Stimulated activated naive CD8-positive, alpha-beta T cell treated with anti-CD3 and anti-CD28 coated beads, Interleukin-15, Interleukin-2, amounts not matched to agents 100 U/mL and 50 U/mL, for 24 hours (primary cell): ENCODE data around the gene PRKACG.
"Not testable (repeated sequence)": the region's sequence is repeated elsewhere in the genome, so short reads cannot be mapped to it uniquely, and the experiment has no call there.

Experiments
- ATAC-seq: fragments of 150-1000 bp; cut with Tn5 transposase; one replicate; pipeline ENCODE4 v1.10.0; 2021
- DNase-seq: peaks from one replicate; pipeline ENCODE4 v3.0.0; 2021

Gene PRKACG

DNA sequence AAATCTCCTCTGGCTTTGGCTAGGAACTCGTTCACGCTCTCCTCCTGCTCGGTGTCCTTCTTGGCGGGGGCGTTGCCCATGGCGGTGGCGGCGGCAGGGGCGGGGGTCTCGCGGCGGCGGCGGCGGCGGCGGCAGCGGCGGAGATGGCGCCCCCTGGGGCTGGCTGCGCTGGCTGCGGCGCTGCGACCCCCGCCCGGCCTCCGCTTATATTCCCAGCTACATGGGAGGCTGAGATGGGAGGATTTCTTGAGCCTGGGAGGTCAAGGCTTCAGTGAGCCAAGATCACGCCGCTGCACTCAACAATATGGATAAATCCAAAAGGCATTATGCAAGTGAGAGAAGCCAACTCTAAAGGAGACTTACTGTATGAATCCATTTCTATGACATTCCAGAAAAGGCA is at the start of gene PRKACG:
Gene PRKACG (minus strand): TSS at position 101 of the 400 bp plus-strand sequence. CDS start 21 bp downstream, at position 80.
- no peak for ATAC-seq
- no peak for DNase-seq

DNA sequence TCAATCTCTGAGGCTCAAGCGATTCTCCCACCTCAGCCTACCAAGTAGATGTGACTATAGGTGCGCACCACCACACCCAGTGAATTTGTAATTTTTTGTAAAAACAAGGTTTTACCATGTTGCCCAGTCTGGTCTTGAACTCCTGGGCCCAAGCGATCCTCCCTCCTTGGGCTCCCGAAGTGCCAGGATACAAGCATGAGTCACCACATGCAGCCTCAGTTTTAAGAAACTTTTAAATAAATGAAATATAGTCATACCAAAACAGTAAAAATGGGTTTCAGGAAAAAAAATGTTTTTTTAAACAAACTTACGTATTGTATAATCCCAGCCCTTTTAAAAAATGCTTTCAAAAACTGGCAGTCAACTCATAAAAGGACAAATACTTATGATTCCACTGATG is 48.3 kb upstream of the PRKACG start:
- DNase-seq (no peak), ATAC-seq (no peak)

DNA sequence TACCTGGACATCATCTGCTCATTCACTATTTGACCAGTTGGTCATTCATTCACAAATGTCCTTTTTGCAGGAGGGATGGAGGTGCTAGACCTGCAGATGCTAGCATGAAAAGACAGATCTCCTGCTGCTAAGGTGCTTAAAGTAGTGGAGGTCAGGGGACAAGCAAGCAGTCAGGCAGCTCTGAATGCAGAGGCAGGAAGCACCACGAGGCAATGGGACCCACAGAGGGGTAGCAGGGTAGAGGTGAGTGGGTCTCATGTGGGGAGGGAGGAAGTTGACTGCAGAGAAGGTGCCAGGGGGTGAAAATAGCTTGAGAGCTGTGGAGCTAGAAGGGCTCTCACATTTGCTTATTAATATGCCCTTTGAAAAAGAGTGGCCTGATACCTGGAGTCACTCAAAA is 46.9 kb upstream of the PRKACG start:
- DNase-seq (no peak), ATAC-seq (no peak)

DNA sequence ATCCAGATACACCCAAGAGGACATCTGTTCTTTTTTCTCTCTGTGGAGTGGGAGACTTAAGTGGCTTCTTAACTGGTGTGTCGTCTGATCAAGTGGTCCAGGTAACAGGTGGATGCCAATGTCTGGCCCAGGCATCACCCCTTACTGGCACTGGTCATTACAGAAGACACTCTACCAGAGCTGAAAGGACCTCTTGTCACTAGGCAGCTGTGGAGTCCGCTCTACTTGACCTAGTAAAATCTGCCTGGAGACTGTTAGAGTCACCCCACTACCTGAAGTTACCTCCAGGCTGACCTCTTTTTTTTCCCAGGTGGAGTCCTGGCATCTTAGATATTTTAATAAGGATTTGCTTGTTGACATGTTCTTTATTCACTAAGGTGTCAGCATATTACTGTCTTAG is 44.2 kb upstream of the PRKACG start:
- no peak for DNase-seq
- no peak for ATAC-seq

DNA sequence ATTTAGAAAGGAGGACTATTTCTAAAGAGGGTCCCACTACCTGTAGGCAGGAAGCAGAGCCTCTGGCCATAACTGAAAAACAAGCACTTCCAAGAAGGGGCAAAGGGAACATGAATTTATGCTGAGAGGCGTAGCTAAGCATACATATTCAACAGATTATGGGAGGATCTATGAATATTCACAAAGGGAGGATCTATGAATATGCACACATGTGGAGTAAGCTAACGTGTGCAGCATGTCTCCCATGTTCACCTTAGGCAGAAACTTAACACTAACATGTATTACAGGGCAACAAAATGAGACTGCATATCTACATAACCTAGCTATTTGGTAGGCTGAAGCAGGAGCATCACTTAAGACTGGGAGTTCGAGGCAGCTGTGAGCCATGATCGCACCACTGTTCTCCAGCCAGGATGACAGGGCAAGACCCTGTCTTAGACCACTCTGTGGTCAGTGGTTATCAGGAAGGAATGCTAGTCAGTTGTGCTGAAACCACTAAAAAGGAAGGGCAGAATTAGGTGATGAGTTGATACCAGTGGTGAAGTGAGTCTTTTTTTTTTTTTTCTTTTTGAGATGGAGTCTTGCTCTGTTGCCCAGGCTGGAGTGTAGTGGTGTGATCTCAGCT is 42.4 kb upstream of the PRKACG start:
- ATAC-seq: no peak

DNA sequence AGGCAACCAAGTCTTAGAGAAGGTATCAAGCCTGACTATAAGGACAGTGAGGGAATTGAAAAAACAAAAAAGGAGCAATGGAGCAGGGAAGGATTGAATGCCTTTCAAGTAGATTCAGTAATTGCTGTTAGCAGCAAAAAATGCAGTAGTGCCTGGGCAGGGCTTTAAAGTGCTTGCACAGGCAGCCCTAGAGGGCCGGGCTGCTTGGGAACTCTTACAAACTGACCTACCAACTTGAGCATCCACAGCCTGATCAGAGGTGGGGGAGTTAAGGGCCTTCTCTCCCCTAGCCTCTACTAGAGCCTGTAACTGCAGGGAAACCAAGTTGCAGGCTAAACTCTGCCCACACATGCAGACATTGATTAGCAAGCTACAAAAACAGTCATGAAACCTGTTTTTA is 41.1 kb upstream of the PRKACG start:
- ATAC-seq: no peak
- no peak for DNase-seq

More for the DNA sequence above, 42.4 kb upstream of the PRKACG start:
- DNase-seq: no peak

DNA sequence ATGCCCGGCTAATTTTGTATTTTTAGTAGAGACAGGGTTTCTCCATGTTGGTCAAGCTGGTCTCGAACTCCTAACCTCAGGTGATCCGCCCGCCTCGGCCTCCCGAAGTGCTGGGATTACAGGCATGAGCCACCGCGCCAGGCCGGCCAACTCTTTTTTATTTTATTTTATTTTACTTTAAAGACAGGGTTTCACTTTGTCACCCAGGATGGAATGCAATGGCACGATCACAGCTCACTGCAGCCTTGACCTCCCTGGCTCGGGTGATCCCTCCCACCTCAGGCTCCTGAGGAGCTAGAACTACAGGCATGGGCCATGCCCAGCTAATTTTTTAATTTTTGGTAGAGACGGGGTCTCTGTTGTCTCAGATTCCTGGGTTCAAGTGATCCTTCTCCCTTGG is 37.0 kb upstream of the PRKACG start:
- not testable (repeated sequence) for DNase-seq, ATAC-seq

DNA sequence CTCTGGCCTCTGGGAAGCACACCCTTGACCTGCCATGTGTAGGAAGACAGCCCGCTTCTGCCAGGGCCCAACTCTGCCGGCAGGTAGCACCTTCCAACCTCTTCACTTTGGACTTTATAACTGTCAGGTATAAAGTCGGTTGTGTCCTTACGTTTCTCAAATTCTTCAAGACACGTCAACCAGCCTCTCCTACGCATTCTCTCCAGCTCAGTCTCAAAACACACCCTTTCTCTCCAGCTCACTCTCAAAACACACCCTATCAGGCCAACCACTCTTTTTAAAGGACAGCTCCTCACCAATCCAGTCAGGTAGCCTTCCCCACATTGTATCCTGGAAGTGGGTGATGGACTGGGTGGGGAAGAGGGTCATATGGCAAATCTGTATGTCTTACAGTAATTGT is 35.2 kb upstream of the PRKACG start:
- DNase-seq (no peak), ATAC-seq (no peak)

DNA sequence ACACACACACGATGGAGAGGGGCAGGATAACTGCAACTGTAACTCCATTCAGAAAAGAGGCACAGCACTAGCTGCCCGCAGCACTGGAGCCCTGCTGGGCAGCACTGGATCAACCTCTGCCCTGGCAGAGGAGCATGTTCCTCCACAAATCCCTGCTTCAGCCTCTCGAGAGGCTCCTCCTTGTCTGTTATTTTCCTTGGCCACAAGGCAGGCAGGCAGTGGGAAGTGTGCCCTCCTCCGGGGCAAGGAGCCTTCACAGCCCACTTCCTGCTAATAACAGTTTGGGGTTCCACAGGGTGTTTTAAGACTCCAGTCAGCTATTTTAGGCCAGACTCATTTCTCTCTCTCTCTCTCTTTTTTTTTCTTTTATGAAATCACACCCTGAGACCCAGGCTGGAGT is 33.5 kb upstream of the PRKACG start:
- ATAC-seq: no peak
- DNase-seq: no peak

DNA sequence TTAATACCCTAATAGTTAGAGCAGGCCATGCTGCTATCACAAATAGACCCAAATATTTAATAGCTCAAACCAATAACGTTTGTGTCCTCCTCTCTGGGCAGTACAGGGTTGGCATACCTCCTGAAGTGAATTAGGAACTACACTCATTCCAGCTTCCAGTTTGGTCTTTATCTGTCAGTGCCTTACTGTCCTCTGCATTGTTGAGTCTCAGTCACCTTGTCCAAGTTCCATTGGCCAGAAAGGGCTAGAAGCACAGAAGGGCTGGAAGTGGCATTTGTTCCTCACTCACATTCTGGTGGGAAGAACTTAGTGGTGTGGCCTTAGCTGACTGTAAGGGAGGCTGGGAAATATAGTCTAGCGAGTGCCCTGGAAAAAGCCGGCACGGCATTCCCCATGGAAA is 32.8 kb upstream of the PRKACG start:
- DNase-seq (no peak), ATAC-seq (no peak)

DNA sequence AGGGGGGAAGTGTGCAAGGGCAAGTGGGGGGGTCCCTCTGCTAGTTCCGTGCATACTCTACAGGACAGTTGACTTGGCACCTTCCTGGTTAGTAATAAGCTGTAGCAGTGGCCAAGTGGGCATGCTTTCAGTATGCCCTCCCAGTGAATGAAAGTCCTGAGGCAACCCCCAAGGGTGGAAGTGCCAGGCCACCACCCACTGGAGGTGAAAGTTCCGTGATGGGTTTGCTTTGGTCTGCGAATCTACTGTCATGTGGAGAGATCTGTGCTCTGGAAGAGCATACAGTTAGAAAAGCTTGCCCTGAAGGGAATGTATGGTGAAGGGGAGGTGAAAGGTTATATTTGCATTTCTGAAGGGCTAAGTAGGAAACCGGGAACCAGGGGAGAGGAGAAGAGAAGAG is 31.9 kb upstream of the PRKACG start:
- no peak for ATAC-seq
- DNase-seq: no peak

DNA sequence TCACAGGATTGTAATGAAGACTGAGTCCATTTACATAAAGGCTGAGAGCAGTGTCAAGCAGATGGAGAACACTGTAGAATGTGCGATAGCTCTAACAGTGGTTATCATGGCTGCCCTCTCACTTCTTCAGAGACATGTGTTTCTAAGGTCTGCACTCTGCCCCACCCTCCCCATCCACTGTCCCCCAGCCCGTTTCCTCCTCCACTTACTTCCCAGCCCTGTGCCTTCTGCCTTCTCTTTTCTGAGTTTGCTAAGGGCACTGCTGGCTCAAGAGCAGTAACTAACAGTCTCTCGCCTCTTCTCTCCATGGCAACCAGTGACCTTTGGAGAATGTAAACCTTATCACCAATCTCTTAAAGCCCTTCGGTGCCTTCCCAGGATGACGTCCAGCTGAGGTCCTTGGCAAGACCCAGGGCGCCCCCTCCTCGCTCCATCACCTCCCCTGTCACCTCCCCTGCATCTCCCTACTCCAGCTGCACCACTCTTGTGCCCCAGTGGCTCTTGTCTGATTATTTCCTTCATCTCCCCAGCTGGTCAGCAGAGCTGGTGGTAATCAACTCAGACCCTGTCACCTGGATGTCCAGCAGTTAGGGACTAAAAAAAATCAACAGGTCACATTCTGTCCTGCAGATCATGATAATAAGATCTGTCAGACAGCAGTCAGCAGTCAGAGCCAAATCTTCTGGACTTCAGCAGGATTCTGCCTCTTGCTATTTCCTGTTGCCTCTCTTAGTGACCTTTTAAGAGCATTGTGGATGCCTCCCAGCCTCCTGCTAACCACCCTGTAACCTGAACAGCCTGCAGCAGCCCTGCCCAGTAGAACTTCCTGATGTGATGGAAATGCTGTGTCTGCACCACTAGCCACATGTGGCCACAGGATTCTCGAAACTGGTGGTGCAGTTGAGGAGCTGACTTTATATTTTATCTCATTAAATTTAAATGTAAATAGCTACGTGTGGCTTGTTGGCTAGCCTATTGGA is 30.6 kb upstream of the PRKACG start:
- DNase-seq (peak; percentile 37), ATAC-seq (peak; percentile 86)

DNA sequence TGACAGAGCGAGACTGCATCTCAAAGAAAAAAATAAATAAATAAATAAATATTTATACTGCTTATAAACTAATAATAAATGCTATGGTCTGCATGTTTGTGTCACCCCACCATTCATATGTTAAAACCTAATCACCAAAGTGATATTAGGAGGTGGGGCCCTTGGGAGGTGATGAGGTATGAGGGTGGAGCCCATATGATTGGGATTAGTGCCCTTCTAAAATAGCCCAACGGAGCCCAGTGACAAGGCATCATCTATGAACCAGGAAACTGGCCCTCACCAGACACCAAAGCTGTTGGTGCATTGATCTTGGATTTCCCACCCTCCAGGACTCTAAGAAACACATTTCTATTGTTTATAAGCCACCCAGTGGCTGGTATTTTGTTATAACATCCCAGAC is 26.7 kb upstream of the PRKACG start:
- ATAC-seq: no peak

DNA sequence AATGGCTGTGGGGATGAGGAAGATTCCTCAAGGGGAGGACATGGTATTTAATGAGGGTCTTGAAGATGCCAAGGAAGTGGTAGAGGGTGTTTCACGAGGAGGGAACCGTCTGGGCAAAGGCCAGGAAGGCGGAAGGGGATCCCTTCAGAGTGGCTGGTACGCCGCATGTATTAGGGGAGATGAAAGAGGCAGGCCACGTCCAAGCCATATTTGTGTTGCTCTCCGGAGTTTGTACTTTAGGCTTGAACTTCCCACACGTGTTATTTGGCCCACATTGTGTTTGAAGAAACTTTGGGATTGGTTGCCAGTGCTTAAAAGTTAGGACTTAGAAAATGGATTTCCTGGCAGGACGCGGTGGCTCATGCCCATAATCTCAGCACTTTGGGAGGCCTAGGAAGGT is 22.9 kb upstream of the PRKACG start:
- no peak for ATAC-seq
- no peak for DNase-seq

More for the DNA sequence above, 26.7 kb upstream of the PRKACG start:
- DNase-seq: no peak

DNA sequence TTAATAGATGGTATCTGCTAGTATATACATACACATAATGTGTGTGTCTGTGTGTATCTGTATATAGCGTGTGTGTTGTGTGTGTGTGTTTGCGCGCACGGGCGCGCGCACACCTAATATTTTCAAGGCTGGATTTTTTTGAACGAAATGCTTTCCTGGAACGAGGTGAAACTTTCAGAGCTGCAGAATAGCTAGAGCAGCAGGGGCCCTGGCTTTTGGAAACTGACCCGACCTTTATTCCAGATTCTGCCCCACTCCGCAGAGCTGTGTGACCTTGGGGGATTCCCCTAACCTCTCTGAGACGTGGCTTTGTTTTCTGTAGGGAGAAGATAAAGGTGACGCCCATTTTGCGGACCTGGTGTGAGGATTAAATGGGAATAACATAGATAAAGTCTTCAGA is 22.4 kb upstream of the PRKACG start:
- DNase-seq (peak; percentile 35), ATAC-seq (peak; percentile 44)

DNA sequence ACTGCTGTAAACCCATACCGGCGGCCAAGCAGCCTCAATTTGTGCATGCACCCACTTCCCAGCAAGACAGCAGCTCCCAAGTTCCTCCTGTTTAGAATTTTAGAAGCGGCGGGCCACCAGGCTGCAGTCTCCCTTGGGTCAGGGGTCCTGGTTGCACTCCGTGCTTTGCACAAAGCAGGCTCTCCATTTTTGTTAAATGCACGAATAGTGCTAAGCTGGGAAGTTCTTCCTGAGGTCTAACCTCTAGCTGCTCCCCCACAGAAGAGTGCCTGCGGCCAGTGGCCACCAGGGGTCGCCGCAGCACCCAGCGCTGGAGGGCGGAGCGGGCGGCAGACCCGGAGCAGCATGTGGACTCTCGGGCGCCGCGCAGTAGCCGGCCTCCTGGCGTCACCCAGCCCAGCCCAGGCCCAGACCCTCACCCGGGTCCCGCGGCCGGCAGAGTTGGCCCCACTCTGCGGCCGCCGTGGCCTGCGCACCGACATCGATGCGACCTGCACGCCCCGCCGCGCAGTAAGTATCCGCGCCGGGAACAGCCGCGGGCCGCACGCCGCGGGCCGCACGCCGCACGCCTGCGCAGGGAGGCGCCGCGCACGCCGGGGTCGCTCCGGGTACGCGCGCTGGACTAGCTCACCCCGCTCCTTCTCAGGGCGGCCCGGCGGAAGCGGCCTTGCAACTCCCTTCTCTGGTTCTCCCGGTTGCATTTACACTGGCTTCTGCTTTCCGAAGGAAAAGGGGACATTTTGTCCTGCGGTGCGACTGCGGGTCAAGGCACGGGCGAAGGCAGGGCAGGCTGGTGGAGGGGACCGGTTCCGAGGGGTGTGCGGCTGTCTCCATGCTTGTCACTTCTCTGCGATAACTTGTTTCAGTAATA is 21.8 kb upstream of the PRKACG start, which contains the start of gene FXN:
Gene FXN (plus strand): TSS at position 315 of the 871 bp plus-strand sequence. CDS start 31 bp downstream, at position 346.
- ATAC-seq (peak; percentile 94), DNase-seq (peak; percentile 89)

DNA sequence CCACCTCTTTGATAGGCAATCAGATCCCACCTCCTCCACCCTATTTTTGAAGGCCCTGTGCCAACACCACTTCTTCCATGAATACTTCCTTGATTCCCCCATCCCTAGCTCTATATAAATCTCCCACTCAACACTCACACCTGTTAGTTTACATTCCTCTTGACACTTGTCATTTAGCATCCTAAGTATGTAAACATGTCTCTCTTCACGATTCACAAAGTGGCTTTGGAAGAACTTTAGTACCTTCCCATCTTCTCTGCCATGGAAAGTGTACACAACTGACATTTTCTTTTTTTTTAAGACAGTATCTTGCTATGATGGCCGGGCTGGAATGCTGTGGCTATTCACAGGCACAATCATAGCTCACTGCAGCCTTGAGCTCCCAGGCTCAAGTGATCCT is 20.2 kb upstream of the PRKACG start:
- ATAC-seq: no peak

DNA sequence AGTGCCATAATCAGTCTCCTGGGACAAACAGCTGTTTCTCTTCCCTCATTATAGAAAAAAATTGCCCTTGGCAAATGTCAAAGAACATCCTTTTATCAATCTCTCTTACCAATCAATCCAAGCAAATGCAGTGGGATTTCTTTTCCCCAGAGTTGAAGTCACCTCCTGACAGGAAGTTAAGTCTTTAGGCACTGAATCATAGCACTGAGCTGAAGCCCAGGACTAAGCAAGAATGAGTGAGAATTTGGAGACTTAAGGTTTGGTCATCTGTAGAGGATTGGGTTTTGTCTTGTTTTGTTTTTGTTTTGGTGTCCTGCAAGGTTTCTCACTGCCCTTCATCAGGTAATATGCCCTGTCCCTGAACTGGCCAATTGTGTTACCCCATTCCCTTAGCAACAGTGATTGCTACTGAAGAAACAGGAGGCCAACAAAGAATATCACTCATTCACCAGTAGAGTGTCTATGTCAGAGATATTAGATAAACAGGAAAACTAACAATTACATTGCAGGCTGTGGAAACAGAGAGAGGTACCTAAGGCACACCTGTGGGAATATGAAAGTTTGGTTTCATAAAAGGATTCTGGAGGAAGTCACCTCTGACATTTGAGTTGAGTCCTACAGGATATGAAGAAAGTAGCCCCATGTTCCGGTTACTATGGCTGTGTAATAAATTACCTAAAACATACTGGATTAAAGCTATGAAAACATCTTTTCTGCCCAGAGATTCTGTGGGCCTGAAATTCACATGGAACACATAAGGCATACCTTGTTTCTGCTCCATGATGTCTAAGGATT is 17.1 kb upstream of the PRKACG start:
- no peak for DNase-seq
- no peak for ATAC-seq

More for the DNA sequence above, 20.2 kb upstream of the PRKACG start:
- no peak for DNase-seq

DNA sequence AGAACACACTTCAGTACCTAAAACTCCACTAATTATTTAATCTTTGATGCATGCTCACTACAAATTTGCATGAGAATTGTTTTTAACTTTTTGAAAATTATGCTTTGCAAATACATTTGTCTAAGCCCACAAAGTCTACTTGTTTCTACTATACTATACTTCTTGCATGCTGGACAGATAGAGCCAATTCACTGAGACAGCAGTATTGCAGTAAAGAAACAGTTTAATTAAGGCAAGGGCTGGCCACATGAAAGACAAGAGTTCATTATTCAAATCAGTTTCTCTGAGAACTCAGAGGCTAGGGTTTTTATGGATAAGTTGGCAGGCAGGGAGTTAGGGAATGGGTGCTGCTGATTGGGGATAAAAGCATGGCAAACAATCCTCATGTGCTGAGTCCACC is 15.6 kb upstream of the PRKACG start:
- ATAC-seq (no peak), DNase-seq (no peak)

DNA sequence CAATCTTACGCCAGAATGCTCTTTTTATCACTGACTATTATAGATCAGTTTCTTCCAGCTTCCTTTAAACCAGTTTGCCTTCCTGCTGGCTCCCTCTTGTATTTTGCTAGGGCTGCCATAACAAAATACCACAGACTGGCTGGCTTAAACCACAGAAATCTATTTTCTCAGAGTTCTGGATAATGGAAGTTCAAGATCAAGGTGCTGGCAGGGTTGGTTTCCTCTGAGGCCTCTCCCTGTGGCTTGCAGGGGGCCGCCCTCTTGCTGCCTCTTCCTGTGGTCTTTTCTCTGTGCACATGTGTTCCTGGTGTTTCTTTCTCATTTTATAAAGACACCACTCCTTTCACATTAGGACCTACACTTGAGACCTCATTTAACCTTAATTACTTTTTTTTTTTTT is 14.8 kb upstream of the PRKACG start:
- DNase-seq: peak; percentile 42
- ATAC-seq: peak; percentile 37

DNA sequence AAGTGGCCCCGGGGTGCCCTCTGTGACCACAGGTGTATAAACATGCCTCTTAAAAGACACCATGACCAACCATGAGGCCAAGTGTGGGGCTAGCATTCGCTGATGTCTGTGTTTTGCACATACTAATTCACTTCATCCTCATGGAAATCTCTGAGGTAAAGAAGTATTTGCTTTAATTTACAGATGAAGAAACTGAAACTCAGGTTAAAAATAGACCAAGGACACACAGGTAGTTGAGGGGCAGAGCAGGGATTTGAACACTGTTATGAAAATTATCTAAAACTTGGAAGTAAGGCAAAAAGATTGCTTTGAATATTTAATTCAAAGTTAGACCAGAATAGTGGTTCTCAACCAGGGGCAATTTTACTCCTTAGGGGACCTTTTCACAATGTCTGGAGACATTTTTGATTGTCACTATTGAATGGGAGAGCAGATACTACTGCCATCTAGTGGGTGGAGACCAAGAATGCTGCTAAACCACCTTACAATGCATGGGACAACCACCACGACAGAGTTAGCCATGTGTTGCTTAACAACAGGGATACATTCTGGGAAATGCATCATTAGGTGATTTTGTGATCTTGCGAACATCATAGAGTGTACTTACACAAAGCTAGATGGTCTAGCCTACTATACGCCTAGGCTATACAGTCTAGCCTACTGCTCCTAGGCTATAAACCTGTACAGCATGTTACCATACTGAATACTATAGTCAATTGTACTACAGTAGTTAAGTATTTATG is 13.6 kb upstream of the PRKACG start:
- ATAC-seq: peak; percentile 78
- peak; percentile 30 for DNase-seq
